Measurements from ENCODE around the gene AFF2. TPM values are rescaled to one million over a fixed set of nuclear protein-coding genes. Genes with fewer than 3 reads are reported as not detected.

The AFF2 gene
- total RNA-seq, 6 donors from 2014 or later: 6.1 to 17.4 (median 9.7) TPM

GRCh38 chrX:148825696-148826095 is 325.3 kb downstream of the AFF2 start:
- Histone ChIP-seq H3K4me3 (no peak overlapping the region), H3K4me1 (no peaks in the 10 kb centered on the region), H3K27ac (no peak overlapping the region), H3K9me3 (peaks cover 0 to 9% (median 0%) of the 10 kb centered on the region in 4 donors), H3K36me3 (no peaks in the 10 kb centered on the region), H3K27me3 (no peaks in the 10 kb centered on the region)
- DNase-seq: no peak
- TF ChIP-seq POLR2A (IDR thresholded peaks at IDR 0.05): no peak
- WGBS, 2 donors: 63 to 73% methylated on average over 2 of the region's 2 CpGs
- ATAC-seq (ENCODE audit: low FRiP score in 2 of 2): no peak

GRCh38 chrX:148836741-148837140 is 336.3 kb downstream of the AFF2 start:
- WGBS, 2 donors: 42 to 68% methylated on average over 4 of the region's 4 CpGs

GRCh38 chrX:148850631-148851030 is 350.2 kb downstream of the AFF2 start:
- ATAC-seq (ENCODE audit: low FRiP score in 2 of 2): no peak

More at GRCh38 chrX:148836741-148837140, 336.3 kb downstream of the AFF2 start:
- no peaks in the 10 kb centered on the region for H3K36me3 ChIP-seq
- no peaks in the 10 kb centered on the region for H3K4me1 ChIP-seq
- no peak overlapping the region for H3K4me3 ChIP-seq
- TF ChIP-seq EP300 (IDR thresholded peaks at IDR 0.05) (no peak), POLR2AphosphoS5 (IDR thresholded peaks at IDR 0.05) (no peak), CTCF (IDR thresholded peaks at IDR 0.05) (no peak), POLR2A (IDR thresholded peaks at IDR 0.05) (no peak)
- no peaks in the 10 kb centered on the region for H3K27me3 ChIP-seq
- DNase-seq (no peak), ATAC-seq (ENCODE audit: low FRiP score in 2 of 2) (no peak)
- H3K27ac ChIP-seq: no peak overlapping the region
- no peaks in the 10 kb centered on the region for H3K9me3 ChIP-seq

GRCh38 chrX:148854306-148854705 is 353.9 kb downstream of the AFF2 start:
- no peak for ATAC-seq (ENCODE audit: low FRiP score in 2 of 2)
- WGBS, 2 donors: 41 to 55% methylated on average over 3 to 4 of the region's 4 CpGs

More at GRCh38 chrX:148850631-148851030, 350.2 kb downstream of the AFF2 start:
- H3K27me3 ChIP-seq: no peaks in the 10 kb centered on the region
- no peak overlapping the region for H3K4me3 ChIP-seq
- no peak for DNase-seq
- 73 to 90% methylated on average over 1 of the region's 1 CpG for WGBS, 2 donors
- TF ChIP-seq EP300 (IDR thresholded peaks at IDR 0.05) (no peak), POLR2A (IDR thresholded peaks at IDR 0.05) (no peak), POLR2AphosphoS5 (IDR thresholded peaks at IDR 0.05) (no peak), CTCF (IDR thresholded peaks at IDR 0.05) (no peak)
- H3K36me3 ChIP-seq: no peaks in the 10 kb centered on the region
- H3K4me1 ChIP-seq: no peaks in the 10 kb centered on the region
- no peak overlapping the region for H3K27ac ChIP-seq
- no peaks in the 10 kb centered on the region for H3K9me3 ChIP-seq

GRCh38 chrX:148856505-148856904 is 356.1 kb downstream of the AFF2 start:
- ATAC-seq (ENCODE audit: low FRiP score in 2 of 2): no peak
- no peak for DNase-seq

More at GRCh38 chrX:148854306-148854705, 353.9 kb downstream of the AFF2 start:
- H3K4me3 ChIP-seq: no peak overlapping the region
- no peak for TF ChIP-seq POLR2A (IDR thresholded peaks at IDR 0.05)
- TF ChIP-seq POLR2AphosphoS5 (IDR thresholded peaks at IDR 0.05): no peak
- no peak for TF ChIP-seq CTCF (IDR thresholded peaks at IDR 0.05)
- no peak for TF ChIP-seq EP300 (IDR thresholded peaks at IDR 0.05)
- H3K27ac ChIP-seq: no peak overlapping the region
- no peaks in the 10 kb centered on the region for H3K27me3 ChIP-seq
- no peaks in the 10 kb centered on the region for H3K4me1 ChIP-seq
- DNase-seq: no peak
- no peaks in the 10 kb centered on the region for H3K36me3 ChIP-seq
- no peaks in the 10 kb centered on the region for H3K9me3 ChIP-seq

More at GRCh38 chrX:148856505-148856904, 356.1 kb downstream of the AFF2 start:
- no peaks in the 10 kb centered on the region for H3K27me3 ChIP-seq
- no peak overlapping the region for H3K4me3 ChIP-seq
- no peak overlapping the region for H3K27ac ChIP-seq
- no peaks in the 10 kb centered on the region for H3K9me3 ChIP-seq
- no peaks in the 10 kb centered on the region for H3K4me1 ChIP-seq
- TF ChIP-seq POLR2AphosphoS5 (IDR thresholded peaks at IDR 0.05) (no peak), CTCF (IDR thresholded peaks at IDR 0.05) (no peak), POLR2A (IDR thresholded peaks at IDR 0.05) (no peak), EP300 (IDR thresholded peaks at IDR 0.05) (no peak)
- WGBS, 2 donors: 29 to 57% methylated on average over 1 of the region's 1 CpG
- no peaks in the 10 kb centered on the region for H3K36me3 ChIP-seq

Measured in upper lobe of left lung (tissue), 6 donors.